ENCODE data around the gene TASP1. TPM values are rescaled to one million over a fixed set of nuclear protein-coding genes. Genes with fewer than 3 reads are reported as not detected.

TASP1 gene
- total RNA-seq, 2 donors from 2014 or later = 15.8 to 16.6 TPM

DNA sequence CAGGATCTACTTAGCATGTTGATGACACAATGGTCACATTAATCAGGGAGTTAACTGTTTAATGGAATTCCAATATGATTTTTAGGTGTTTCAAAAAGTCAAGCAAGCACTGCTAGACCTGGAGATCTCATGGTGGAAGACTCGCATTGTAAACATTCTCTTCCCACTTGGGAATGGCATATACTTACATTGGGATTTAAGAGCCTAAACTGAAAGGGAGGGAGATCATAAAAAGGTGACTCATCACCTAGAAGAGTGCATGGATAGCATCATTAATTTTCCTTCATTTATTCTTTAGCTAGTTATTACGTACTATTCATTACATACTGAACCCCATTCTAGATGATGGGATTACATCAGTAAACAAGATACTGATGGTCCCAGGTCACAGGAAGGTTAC is 185.4 kb downstream of the TASP1 start:
- TF ChIP-seq, protein P1, sequence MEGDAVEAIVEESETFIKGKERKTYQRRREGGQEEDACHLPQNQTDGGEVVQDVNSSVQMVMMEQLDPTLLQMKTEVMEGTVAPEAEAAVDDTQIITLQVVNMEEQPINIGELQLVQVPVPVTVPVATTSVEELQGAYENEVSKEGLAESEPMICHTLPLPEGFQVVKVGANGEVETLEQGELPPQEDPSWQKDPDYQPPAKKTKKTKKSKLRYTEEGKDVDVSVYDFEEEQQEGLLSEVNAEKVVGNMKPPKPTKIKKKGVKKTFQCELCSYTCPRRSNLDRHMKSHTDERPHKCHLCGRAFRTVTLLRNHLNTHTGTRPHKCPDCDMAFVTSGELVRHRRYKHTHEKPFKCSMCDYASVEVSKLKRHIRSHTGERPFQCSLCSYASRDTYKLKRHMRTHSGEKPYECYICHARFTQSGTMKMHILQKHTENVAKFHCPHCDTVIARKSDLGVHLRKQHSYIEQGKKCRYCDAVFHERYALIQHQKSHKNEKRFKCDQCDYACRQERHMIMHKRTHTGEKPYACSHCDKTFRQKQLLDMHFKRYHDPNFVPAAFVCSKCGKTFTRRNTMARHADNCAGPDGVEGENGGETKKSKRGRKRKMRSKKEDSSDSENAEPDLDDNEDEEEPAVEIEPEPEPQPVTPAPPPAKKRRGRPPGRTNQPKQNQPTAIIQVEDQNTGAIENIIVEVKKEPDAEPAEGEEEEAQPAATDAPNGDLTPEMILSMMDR (conservative IDR thresholded peaks at IDR 0.05) = no peak
- H3K4me1 Mint-ChIP-seq = no peaks in the 10 kb centered on the region
- no peaks in the 10 kb centered on the region for H3K4me1 ChIP-seq (ENCODE audit: control insufficient read depth, insufficient read depth, low read length)
- no peaks in the 10 kb centered on the region for H3K27me3 Mint-ChIP-seq (ENCODE audit: insufficient read depth)
- H3K9ac ChIP-seq (ENCODE audit: extremely low read depth, low read length, poor library complexity, severe bottlenecking) = no peak overlapping the region
- H3K36me3 Mint-ChIP-seq (ENCODE audit: low read depth) = peaks cover 17% of the 10 kb centered on the region
- H3K9me3 Mint-ChIP-seq = no peaks in the 10 kb centered on the region
- no peaks in the 10 kb centered on the region for H3K27me3 ChIP-seq (ENCODE audit: control insufficient read depth, insufficient read depth, low read length, poor library complexity, severe bottlenecking)
- no peaks in the 10 kb centered on the region for H3K36me3 ChIP-seq (ENCODE audit: control insufficient read depth, insufficient read depth, low read length)
- H3K27ac Mint-ChIP-seq = no peak overlapping the region
- H3K9me3 ChIP-seq (ENCODE audit: control insufficient read depth, low read length) = no peaks in the 10 kb centered on the region
- WGBS, 2 experiments (ENCODE audit: insufficient coverage in 1 of 2, insufficient read length in 1 of 2) = 95 to 100% methylated on average over 2 of the region's 2 CpGs
- no peak for DNase-seq
- no peak overlapping the region for H3K27ac ChIP-seq (ENCODE audit: low read depth, low read length)
- no peak overlapping the region for H3K4me3 ChIP-seq (ENCODE audit: low read length)
- no peak overlapping the region for H3K4me3 Mint-ChIP-seq

DNA sequence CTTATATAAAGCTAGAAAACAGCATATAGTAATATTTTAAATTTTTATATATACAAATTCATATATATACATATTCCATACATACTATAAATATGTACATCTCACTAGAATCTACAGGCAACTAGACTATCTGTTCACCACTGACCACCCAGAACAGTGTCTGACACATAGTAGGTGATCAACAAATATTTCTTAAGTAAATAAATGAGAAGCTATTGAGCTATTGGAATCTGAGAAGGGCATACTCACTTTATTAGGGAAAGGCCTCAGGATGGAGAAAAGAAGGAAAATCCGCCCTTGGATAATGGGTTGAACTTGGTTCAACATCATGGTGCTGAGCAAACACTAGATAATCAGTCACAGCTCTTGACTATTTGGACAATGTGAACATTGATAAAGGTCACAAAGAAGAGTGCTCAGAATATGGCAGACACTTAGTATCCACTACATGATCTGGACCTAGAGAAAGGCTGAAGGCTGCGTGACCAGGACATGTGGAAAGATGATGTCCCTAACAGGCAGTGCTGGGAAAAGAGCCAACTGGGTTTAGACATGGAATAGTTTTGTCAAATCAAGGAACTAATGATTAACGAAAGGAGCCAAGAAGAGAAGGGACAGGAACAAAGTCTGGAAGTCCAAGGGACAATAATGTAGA is 186.1 kb downstream of the TASP1 start:
- no peak overlapping the region for H3K27ac Mint-ChIP-seq
- no peak overlapping the region for H3K4me3 Mint-ChIP-seq
- H3K27me3 Mint-ChIP-seq (ENCODE audit: insufficient read depth) = no peaks in the 10 kb centered on the region
- H3K9me3 Mint-ChIP-seq = no peaks in the 10 kb centered on the region
- no peaks in the 10 kb centered on the region for H3K9me3 ChIP-seq (ENCODE audit: control insufficient read depth, low read length)
- H3K4me3 ChIP-seq (ENCODE audit: low read length) = no peak overlapping the region
- H3K9ac ChIP-seq (ENCODE audit: extremely low read depth, low read length, poor library complexity, severe bottlenecking) = no peak overlapping the region
- no peaks in the 10 kb centered on the region for H3K27me3 ChIP-seq (ENCODE audit: control insufficient read depth, insufficient read depth, low read length, poor library complexity, severe bottlenecking)
- H3K36me3 ChIP-seq (ENCODE audit: control insufficient read depth, insufficient read depth, low read length) = no peaks in the 10 kb centered on the region
- H3K4me1 ChIP-seq (ENCODE audit: control insufficient read depth, insufficient read depth, low read length) = no peaks in the 10 kb centered on the region
- DNase-seq = no peak
- TF ChIP-seq, protein P1 (conservative IDR thresholded peaks at IDR 0.05) = no peak
- no peaks in the 10 kb centered on the region for H3K4me1 Mint-ChIP-seq
- no peak overlapping the region for H3K27ac ChIP-seq (ENCODE audit: low read depth, low read length)
- peaks cover 17% of the 10 kb centered on the region for H3K36me3 Mint-ChIP-seq (ENCODE audit: low read depth)
- 64 to 67% methylated on average over 3 of the region's 3 CpGs for WGBS, 2 experiments (ENCODE audit: insufficient coverage in 1 of 2, insufficient read length in 1 of 2)

DNA sequence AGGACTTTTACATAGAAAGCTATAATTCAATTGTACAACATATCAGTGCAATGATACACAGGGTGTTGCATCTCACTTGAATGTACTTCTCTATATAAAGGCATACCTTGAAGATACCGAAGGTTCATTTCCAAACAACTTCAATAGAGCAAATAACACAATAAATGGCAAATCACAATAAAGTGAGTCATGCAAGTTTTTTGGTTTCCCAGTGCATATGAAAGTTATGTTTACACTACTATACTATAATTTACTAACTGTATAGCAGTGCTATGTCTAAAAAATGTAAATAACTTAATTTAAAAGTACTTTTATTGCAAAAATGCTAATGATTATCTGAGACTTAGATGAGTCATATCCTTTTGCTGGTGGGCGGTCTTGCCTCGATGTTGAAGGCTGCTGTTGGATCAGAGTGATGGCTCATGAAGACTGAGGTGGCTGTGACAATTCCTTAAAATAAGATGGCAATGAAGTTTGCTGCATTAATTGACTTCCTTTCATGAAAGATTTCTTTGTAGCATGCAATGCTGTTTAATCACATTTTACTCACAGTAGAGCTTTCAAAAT is 188.8 kb downstream of the TASP1 start:
- 94 to 98% methylated on average over 2 to 3 of the region's 3 CpGs for WGBS, 2 experiments (ENCODE audit: insufficient coverage in 1 of 2, insufficient read length in 1 of 2)
- H3K36me3 Mint-ChIP-seq (ENCODE audit: low read depth) = peaks cover 17% of the 10 kb centered on the region
- no peak overlapping the region for H3K27ac ChIP-seq (ENCODE audit: low read depth, low read length)

More for the DNA sequence above, 188.8 kb downstream of the TASP1 start:
- Mint-ChIP-seq H3K9me3 (no peaks in the 10 kb centered on the region), H3K4me1 (no peaks in the 10 kb centered on the region), H3K27me3 (ENCODE audit: insufficient read depth) (no peaks in the 10 kb centered on the region), H3K27ac (no peak overlapping the region), H3K4me3 (no peak overlapping the region)
- no peak for DNase-seq
- H3K36me3 ChIP-seq (ENCODE audit: control insufficient read depth, insufficient read depth, low read length) = no peaks in the 10 kb centered on the region
- H3K27me3 ChIP-seq (ENCODE audit: control insufficient read depth, insufficient read depth, low read length, poor library complexity, severe bottlenecking) = no peaks in the 10 kb centered on the region
- no peak overlapping the region for H3K4me3 ChIP-seq (ENCODE audit: low read length)
- H3K9me3 ChIP-seq (ENCODE audit: control insufficient read depth, low read length) = no peaks in the 10 kb centered on the region
- no peaks in the 10 kb centered on the region for H3K4me1 ChIP-seq (ENCODE audit: control insufficient read depth, insufficient read depth, low read length)
- TF ChIP-seq, protein P1 (conservative IDR thresholded peaks at IDR 0.05) = no peak
- H3K9ac ChIP-seq (ENCODE audit: extremely low read depth, low read length, poor library complexity, severe bottlenecking) = no peak overlapping the region

Measured in endodermal cell (in vitro differentiated cells).